SK-N-SH treated with all-trans-retinoic acid at 6 μM for 48 hours (cell line): ENCODE results near the gene TMC8.

Experiments
- ATAC-seq: fragments of 200-7000 bp; cut with Tn5 transposase; 3 replicates; pipeline ENCODE4 v1.9.1; 2020; ENCODE audit warnings: mild to moderate bottlenecking, moderate library complexity
- ARNTL ChIP-seq: fragments of 450-650 bp; formaldehyde crosslinking; IDR thresholded peaks from 2 replicates; pipeline ENCODE4 v1.5.0; 2020; ENCODE audit warnings: low read depth, mild to moderate bottlenecking, moderate library complexity, borderline replicate concordance
- BACH2 ChIP-seq: fragments of 250-450 bp; sonication (Bioruptor Pico); IDR thresholded peaks from 2 replicates; pipeline ENCODE4 v1.9.0; 2021; ENCODE audit warnings: mild to moderate bottlenecking, borderline replicate concordance
- CREB5 ChIP-seq: fragments of 250-450 bp; sonication (Bioruptor Pico); IDR thresholded peaks from 2 replicates; pipeline ENCODE4 v1.5.1; 2020; ENCODE audit warnings: low read depth, mild to moderate bottlenecking, moderate library complexity
- CSDC2 ChIP-seq: fragments of 250-450 bp; sonication (Bioruptor Pico); IDR thresholded peaks from 2 replicates; pipeline ENCODE4 v1.5.0; 2020; ENCODE audit warnings: mild to moderate bottlenecking, moderate library complexity
- CSRNP3 ChIP-seq: fragments of 250-450 bp; sonication (Bioruptor Pico); IDR thresholded peaks from 2 replicates; pipeline ENCODE4 v1.5.1; 2021; ENCODE audit warnings: mild to moderate bottlenecking, moderate library complexity
- ESRRG ChIP-seq: fragments of 250-450 bp; sonication (Bioruptor Pico); IDR thresholded peaks from 2 replicates; pipeline ENCODE4 v1.6.1; 2021; ENCODE audit warnings: mild to moderate bottlenecking
- GLIS3 ChIP-seq: fragments of 250-450 bp; sonication (Bioruptor Pico); IDR thresholded peaks from 2 replicates; pipeline ENCODE4 v1.5.0; 2020; ENCODE audit warnings: mild to moderate bottlenecking, moderate library complexity
- ISL1 ChIP-seq: fragments of 250-450 bp; sonication (Bioruptor Pico); IDR thresholded peaks from 2 replicates; pipeline ENCODE4 v2.1.2; 2022; ENCODE audit warnings: mild to moderate bottlenecking, moderate library complexity
- OSR1 ChIP-seq: fragments of 250-450 bp; sonication (Bioruptor Pico); IDR thresholded peaks from 2 replicates; pipeline ENCODE4 v1.8.0; 2022; ENCODE audit warnings: moderate library complexity, mild to moderate bottlenecking, inconsistent platforms
- PATZ1 ChIP-seq: fragments of 250-450 bp; sonication (Bioruptor Pico); IDR thresholded peaks from 2 replicates; pipeline ENCODE4 v1.8.0; 2020; ENCODE audit warnings: mild to moderate bottlenecking, moderate library complexity, borderline replicate concordance
- POU6F1 ChIP-seq: fragments of 250-450 bp; sonication (Bioruptor Pico); IDR thresholded peaks from 2 replicates; pipeline ENCODE4 v1.8.0; 2021; ENCODE audit warnings: low read depth, mild to moderate bottlenecking, moderate library complexity, borderline replicate concordance
- SNAI2 ChIP-seq: fragments of 250-450 bp; sonication (Bioruptor Pico); IDR thresholded peaks from 2 replicates; pipeline ENCODE4 v1.5.0; 2020; ENCODE audit warnings: mild to moderate bottlenecking, moderate library complexity
- TCF4 ChIP-seq: fragments of 250-450 bp; sonication (Bioruptor Pico); IDR thresholded peaks from 2 replicates; pipeline ENCODE4 v1.8.0; 2021; ENCODE audit warnings: mild to moderate bottlenecking, moderate library complexity, borderline replicate concordance
- TOX ChIP-seq: fragments of 250-450 bp; sonication (Bioruptor Pico); IDR thresholded peaks from 2 replicates; pipeline ENCODE4 v1.8.0; 2021; ENCODE audit warnings: mild to moderate bottlenecking, moderate library complexity, borderline replicate concordance
- TSHZ2 ChIP-seq: fragments of 250-450 bp; sonication (Bioruptor Pico); IDR thresholded peaks from 2 replicates; pipeline ENCODE4 v1.5.0; 2020; ENCODE audit warnings: mild to moderate bottlenecking, moderate library complexity
- ZC3H10 ChIP-seq: fragments of 250-450 bp; sonication (Bioruptor Pico); IDR thresholded peaks from 2 replicates; pipeline ENCODE4 v1.5.1; 2021; ENCODE audit warnings: mild to moderate bottlenecking, moderate library complexity
- ZFP3 ChIP-seq: fragments of 250-450 bp; sonication (Bioruptor Pico); IDR thresholded peaks from 2 replicates; pipeline ENCODE4 v1.5.0; 2020; ENCODE audit warnings: mild to moderate bottlenecking, moderate library complexity
- ZFP30 ChIP-seq: fragments of 450-650 bp; formaldehyde crosslinking; IDR thresholded peaks from 2 replicates; pipeline ENCODE4 v1.5.0; 2022; ENCODE audit warnings: mild to moderate bottlenecking, moderate library complexity
- ZNF565 ChIP-seq: fragments of 450-650 bp; formaldehyde crosslinking; conservative IDR thresholded peaks from 2 replicates; pipeline ENCODE4 v1.5.0; 2020; ENCODE audit warnings: low read depth, mild to moderate bottlenecking, moderate library complexity
- ZNF70 ChIP-seq: fragments of 450-650 bp; formaldehyde crosslinking; IDR thresholded peaks from 2 replicates; pipeline ENCODE4 v1.5.0; 2020; ENCODE audit warnings: mild to moderate bottlenecking, moderate library complexity

The TMC8 gene

GRCh38 chr17:78125976-78126894 is 4.3 kb upstream of the TMC8 start (continued):
- TF ChIP-seq CSRNP3 (CRISPR knock-in tag) (no peak), ZFP30 (CRISPR knock-in tag) (no peak), BACH2 (no peak)

- no peak for TF ChIP-seq OSR1
- TF ChIP-seq BACH2: no peak
- TF ChIP-seq CREB5 (CRISPR knock-in tag): no peak
- TF ChIP-seq ZNF565 (CRISPR knock-in tag): no peak
- TF ChIP-seq ZC3H10 (CRISPR knock-in tag): no peak
- TF ChIP-seq ZFP3 (CRISPR knock-in tag): no peak
- TF ChIP-seq PATZ1 (CRISPR knock-in tag): no peak
- no peak for TF ChIP-seq ESRRG (CRISPR knock-in tag)
- no peak for TF ChIP-seq ZNF70 (CRISPR knock-in tag)
- TF ChIP-seq TOX (CRISPR knock-in tag): no peak
- TF ChIP-seq ARNTL (CRISPR knock-in tag): no peak
- TF ChIP-seq ISL1: no peak
- no peak for TF ChIP-seq CSDC2 (CRISPR knock-in tag)
- TF ChIP-seq, all 23 proteins: peak for 0
- no peak for ATAC-seq
These were observed 3.7 kb upstream of the TMC8 start for GRCh38 chr17:78126895-78127238.

GRCh38 chr17:78127239-78127887 is 3.2 kb upstream of the TMC8 start:
- ATAC-seq: no peak; the same call in 2 of the 3 replicates
- no peak for TF ChIP-seq TCF4
- TF ChIP-seq OSR1: no peak
- TF ChIP-seq POU6F1 (CRISPR knock-in tag): no peak
- no peak for TF ChIP-seq ZNF70 (CRISPR knock-in tag)
- no peak for TF ChIP-seq ZNF565 (CRISPR knock-in tag)
- TF ChIP-seq PATZ1 (CRISPR knock-in tag): no peak
- no peak for TF ChIP-seq GLIS3 (CRISPR knock-in tag)
- TF ChIP-seq TSHZ2: no peak
- TF ChIP-seq SNAI2 (CRISPR knock-in tag): no peak
- TF ChIP-seq CSRNP3 (CRISPR knock-in tag): no peak
- no peak for TF ChIP-seq ISL1
- TF ChIP-seq ZC3H10 (CRISPR knock-in tag): no peak
